Adrenal gland (tissue), 5 donors: ENCODE results near the gene CDHR2.

Source experiments
- POLR2A ChIP-seq, 2 donors: fragments of 450-650 bp; IDR thresholded peaks; one replicate each; pipeline ENCODE4 v1.6.1; 2017; ENCODE audit warnings: antibody characterized with exemption in 2 of 2, mild to moderate bottlenecking in 2 of 2, moderate library complexity in 1 of 2
- TF ChIP-seq, protein P1 (sequence below), 6 experiments: fragments of 450-650 bp in 4 of 6; fragments of 200-600 bp in 2 of 6; sonication (generic) in 1 of 6; IDR thresholded peaks; 1 replicate in 5 of 6; 2 replicates in 1 of 6; pipeline versions ENCODE4 v1.5.1 to v1.8.0; 2016 to 2021; ENCODE audit warnings: antibody characterized with exemption in 6 of 6, mild to moderate bottlenecking in 2 of 6, moderate library complexity in 1 of 6
- donor health status: DM: no; HTN: no; CAD: no.

DNA sequence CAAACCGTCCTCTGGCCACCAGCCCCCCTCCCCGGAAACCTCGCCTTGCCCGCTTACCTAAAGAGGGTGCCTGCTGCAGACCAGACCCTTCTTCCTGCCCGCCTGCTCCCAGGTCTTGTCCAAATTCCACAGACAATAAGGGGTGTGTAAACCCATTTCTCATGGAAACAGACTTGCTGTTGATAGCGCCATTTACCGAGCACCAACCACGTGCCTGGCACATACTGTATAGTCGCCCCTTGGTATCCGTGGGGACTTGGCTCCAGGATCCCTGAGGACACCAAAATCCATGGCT lies 25.1 kb downstream of the CDHR2 start:
- TF ChIP-seq POLR2A (IDR thresholded peaks at IDR 0.05), result no peak
- TF ChIP-seq, protein P1, sequence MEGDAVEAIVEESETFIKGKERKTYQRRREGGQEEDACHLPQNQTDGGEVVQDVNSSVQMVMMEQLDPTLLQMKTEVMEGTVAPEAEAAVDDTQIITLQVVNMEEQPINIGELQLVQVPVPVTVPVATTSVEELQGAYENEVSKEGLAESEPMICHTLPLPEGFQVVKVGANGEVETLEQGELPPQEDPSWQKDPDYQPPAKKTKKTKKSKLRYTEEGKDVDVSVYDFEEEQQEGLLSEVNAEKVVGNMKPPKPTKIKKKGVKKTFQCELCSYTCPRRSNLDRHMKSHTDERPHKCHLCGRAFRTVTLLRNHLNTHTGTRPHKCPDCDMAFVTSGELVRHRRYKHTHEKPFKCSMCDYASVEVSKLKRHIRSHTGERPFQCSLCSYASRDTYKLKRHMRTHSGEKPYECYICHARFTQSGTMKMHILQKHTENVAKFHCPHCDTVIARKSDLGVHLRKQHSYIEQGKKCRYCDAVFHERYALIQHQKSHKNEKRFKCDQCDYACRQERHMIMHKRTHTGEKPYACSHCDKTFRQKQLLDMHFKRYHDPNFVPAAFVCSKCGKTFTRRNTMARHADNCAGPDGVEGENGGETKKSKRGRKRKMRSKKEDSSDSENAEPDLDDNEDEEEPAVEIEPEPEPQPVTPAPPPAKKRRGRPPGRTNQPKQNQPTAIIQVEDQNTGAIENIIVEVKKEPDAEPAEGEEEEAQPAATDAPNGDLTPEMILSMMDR (IDR thresholded peaks at IDR 0.05), result peak in 2 of 6 experiments; percentile 0 to 23
